Stimulated activated naive CD4-positive, alpha-beta T cell (primary cell): ENCODE results near the gene APOBR.
"Not testable (repeated sequence)": the region's sequence is repeated elsewhere in the genome, so short reads cannot be mapped to it uniquely, and the experiment has no call there.

Experiments used
- DNase-seq, 6 experiments: peaks; one replicate each; lab custom pipeline; 2025; lab: John Stamatoyannopoulos, UW

Gene APOBR

GRCh38 chr16:28498666-28499381 lies 4.4 kb downstream of the APOBR start:
- no peak for DNase-seq

- no peak for DNase-seq
Measured at GRCh38 chr16:28499854-28500253, 5.4 kb downstream of the APOBR start.

GRCh38 chr16:28500476-28501180 lies 6.2 kb downstream of the APOBR start:
- not testable (repeated sequence) for DNase-seq

GRCh38 chr16:28501258-28502232 lies 7.1 kb downstream of the APOBR start:
- no peak for DNase-seq

GRCh38 chr16:28502290-28502689 lies 7.8 kb downstream of the APOBR start:
- no peak for DNase-seq

- no peak for DNase-seq
Measured at GRCh38 chr16:28503470-28504259, 9.2 kb downstream of the APOBR start.

- no peak for DNase-seq
Measured at GRCh38 chr16:28504707-28505404, 10.4 kb downstream of the APOBR start.

- DNase-seq, result no peak
Measured at GRCh38 chr16:28505489-28506137, 11.2 kb downstream of the APOBR start.

GRCh38 chr16:28511031-28511430 lies 16.6 kb downstream of the APOBR start:
- no peak for DNase-seq

GRCh38 chr16:28511801-28512789 lies 17.7 kb downstream of the APOBR start:
- DNase-seq, result no peak

- no peak for DNase-seq
Measured at GRCh38 chr16:28513484-28514181, 19.2 kb downstream of the APOBR start.

GRCh38 chr16:28514246-28514645 lies 19.8 kb downstream of the APOBR start:
- DNase-seq, result no peak

GRCh38 chr16:28520672-28521071 lies 26.2 kb downstream of the APOBR start:
- DNase-seq, result no peak

GRCh38 chr16:28521436-28521835 lies 27.0 kb downstream of the APOBR start:
- no peak for DNase-seq

- DNase-seq, result no peak
Measured at GRCh38 chr16:28522792-28523191, 28.3 kb downstream of the APOBR start.

- DNase-seq, result peak in 3 of 6 experiments; percentile 2 to 32 (median 19)
Measured at GRCh38 chr16:28524681-28525171, 30.3 kb downstream of the APOBR start.

GRCh38 chr16:28526201-28527099 lies 32.0 kb downstream of the APOBR start:
- DNase-seq, result no peak
